GM23338 (cell line): ENCODE results near the gene NXPH4.

Source experiments
- CREB1 ChIP-seq: fragments of 250-450 bp; sonication (Bioruptor Pico); IDR thresholded peaks from 2 replicates; pipeline ENCODE4 v1.5.0; 2020; ENCODE audit warnings: low read depth, mild to moderate bottlenecking, moderate library complexity
- CTCF ChIP-seq, 2 experiments: fragments of 200-600 bp in 1 of 2; sonication (generic) in 1 of 2; conservative IDR thresholded peaks; 2 replicates each; pipeline versions ENCODE4 v1.5.1 to v1.6.1; 2016 to 2017; ENCODE audit warnings: antibody characterized with exemption in 2 of 2, low read depth in 2 of 2, mild to moderate bottlenecking in 2 of 2, moderate library complexity in 1 of 2
- EZH2 ChIP-seq: fragments of 200-600 bp; sonication (generic); IDR thresholded peaks from one replicate; pipeline ENCODE4 v1.8.0; 2017; ENCODE audit warnings: antibody characterized with exemption, mild to moderate bottlenecking, low read depth; ENCODE audit not compliant: unreplicated experiment
- EZH2phosphoT487 ChIP-seq: fragments of 200-600 bp; sonication (generic); IDR thresholded peaks from one replicate; pipeline ENCODE4 v1.8.1; 2018; ENCODE audit warnings: antibody characterized with exemption; ENCODE audit not compliant: unreplicated experiment
- JUNB ChIP-seq: IDR thresholded peaks from one replicate; pipeline ENCODE4 v1.6.1; 2016; ENCODE audit warnings: antibody characterized with exemption; ENCODE audit not compliant: unreplicated experiment
- NANOG ChIP-seq: IDR thresholded peaks from 2 replicates; pipeline ENCODE4 v1.6.1; 2016; ENCODE audit warnings: antibody characterized with exemption, borderline replicate concordance
- POLR2AphosphoS5 ChIP-seq: IDR thresholded peaks from 2 replicates; pipeline ENCODE4 v1.6.1; 2016; ENCODE audit warnings: antibody characterized with exemption, low read depth
- STAT1 ChIP-seq: IDR thresholded peaks from one replicate; pipeline ENCODE4 v1.6.1; 2016; ENCODE audit warnings: antibody characterized with exemption; ENCODE audit not compliant: unreplicated experiment
- ZNF114 ChIP-seq: fragments of 250-450 bp; sonication (Bioruptor Pico); IDR thresholded peaks from 2 replicates; pipeline ENCODE4 v1.5.0; 2020; ENCODE audit warnings: mild to moderate bottlenecking, moderate library complexity
- ZNF331 ChIP-seq: fragments of 250-450 bp; sonication (Bioruptor Pico); IDR thresholded peaks from 2 replicates; pipeline ENCODE4 v1.5.0; 2020; ENCODE audit warnings: low read depth, mild to moderate bottlenecking, moderate library complexity
- ZNF462 ChIP-seq: fragments of 250-450 bp; sonication (Bioruptor Pico); IDR thresholded peaks from 2 replicates; pipeline ENCODE4 v1.5.0; 2020; ENCODE audit warnings: mild to moderate bottlenecking, moderate library complexity
- TF ChIP-seq, protein P1 (sequence below): IDR thresholded peaks from 2 replicates; pipeline ENCODE4 v1.6.1; 2016; ENCODE audit warnings: antibody characterized with exemption
- TF ChIP-seq, protein P2 (sequence below): IDR thresholded peaks from one replicate; pipeline ENCODE4 v1.6.1; 2018; ENCODE audit warnings: antibody characterized with exemption; ENCODE audit not compliant: unreplicated experiment

DNA sequence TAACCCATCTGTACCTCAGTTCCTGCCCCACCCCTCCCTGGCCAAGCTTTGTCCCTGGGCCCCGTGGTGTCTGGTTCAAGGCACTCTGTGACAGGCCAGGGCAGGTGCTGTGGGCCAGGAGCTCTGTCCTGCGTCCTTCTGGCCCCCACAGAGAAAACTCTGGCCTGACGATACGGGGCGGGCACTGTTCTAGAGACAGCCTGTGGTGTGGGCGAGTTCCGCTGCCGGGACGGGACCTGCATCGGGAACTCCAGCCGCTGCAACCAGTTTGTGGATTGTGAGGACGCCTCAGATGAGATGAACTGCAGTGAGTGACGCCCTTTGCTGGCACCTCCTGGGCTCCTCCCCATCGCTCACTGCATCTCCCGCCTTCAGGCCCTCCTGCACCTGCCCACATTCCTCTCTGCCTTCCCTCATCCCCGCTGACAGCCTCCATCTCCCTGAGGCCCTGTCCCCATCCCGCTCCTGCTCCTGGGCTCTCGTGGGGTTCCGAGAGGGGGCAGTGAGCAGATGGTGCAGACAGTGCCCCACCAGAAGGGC lies 22.8 kb upstream of the NXPH4 start:
- TF ChIP-seq EZH2 (no peak), CREB1 (CRISPR knock-in tag) (no peak), CTCF (conservative IDR thresholded peaks at IDR 0.05; ENCODE audit: low read depth in 2 of 2) (no peak), EZH2phosphoT487 (no peak), POLR2AphosphoS5 (no peak), ZNF114 (CRISPR knock-in tag) (no peak), JUNB (no peak), NANOG (no peak), STAT1 (no peak), ZNF462 (no peak), ZNF331 (CRISPR knock-in tag) (no peak)
- TF ChIP-seq, protein P1, sequence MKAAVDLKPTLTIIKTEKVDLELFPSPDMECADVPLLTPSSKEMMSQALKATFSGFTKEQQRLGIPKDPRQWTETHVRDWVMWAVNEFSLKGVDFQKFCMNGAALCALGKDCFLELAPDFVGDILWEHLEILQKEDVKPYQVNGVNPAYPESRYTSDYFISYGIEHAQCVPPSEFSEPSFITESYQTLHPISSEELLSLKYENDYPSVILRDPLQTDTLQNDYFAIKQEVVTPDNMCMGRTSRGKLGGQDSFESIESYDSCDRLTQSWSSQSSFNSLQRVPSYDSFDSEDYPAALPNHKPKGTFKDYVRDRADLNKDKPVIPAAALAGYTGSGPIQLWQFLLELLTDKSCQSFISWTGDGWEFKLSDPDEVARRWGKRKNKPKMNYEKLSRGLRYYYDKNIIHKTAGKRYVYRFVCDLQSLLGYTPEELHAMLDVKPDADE, result no peak
- TF ChIP-seq, protein P2, sequence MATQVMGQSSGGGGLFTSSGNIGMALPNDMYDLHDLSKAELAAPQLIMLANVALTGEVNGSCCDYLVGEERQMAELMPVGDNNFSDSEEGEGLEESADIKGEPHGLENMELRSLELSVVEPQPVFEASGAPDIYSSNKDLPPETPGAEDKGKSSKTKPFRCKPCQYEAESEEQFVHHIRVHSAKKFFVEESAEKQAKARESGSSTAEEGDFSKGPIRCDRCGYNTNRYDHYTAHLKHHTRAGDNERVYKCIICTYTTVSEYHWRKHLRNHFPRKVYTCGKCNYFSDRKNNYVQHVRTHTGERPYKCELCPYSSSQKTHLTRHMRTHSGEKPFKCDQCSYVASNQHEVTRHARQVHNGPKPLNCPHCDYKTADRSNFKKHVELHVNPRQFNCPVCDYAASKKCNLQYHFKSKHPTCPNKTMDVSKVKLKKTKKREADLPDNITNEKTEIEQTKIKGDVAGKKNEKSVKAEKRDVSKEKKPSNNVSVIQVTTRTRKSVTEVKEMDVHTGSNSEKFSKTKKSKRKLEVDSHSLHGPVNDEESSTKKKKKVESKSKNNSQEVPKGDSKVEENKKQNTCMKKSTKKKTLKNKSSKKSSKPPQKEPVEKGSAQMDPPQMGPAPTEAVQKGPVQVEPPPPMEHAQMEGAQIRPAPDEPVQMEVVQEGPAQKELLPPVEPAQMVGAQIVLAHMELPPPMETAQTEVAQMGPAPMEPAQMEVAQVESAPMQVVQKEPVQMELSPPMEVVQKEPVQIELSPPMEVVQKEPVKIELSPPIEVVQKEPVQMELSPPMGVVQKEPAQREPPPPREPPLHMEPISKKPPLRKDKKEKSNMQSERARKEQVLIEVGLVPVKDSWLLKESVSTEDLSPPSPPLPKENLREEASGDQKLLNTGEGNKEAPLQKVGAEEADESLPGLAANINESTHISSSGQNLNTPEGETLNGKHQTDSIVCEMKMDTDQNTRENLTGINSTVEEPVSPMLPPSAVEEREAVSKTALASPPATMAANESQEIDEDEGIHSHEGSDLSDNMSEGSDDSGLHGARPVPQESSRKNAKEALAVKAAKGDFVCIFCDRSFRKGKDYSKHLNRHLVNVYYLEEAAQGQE, result no peak
